ENCODE data around the gene JAM3. TPM values are rescaled to one million over a fixed set of nuclear protein-coding genes. Genes with fewer than 3 reads are reported as not detected.

Gene JAM3
- total and polyA plus RNA-seq, 2 of the 8 experiments (the other 6 are each of a cell fraction or from before 2014, with no cell fraction given) = 19.6 to 42.8 TPM

DNA sequence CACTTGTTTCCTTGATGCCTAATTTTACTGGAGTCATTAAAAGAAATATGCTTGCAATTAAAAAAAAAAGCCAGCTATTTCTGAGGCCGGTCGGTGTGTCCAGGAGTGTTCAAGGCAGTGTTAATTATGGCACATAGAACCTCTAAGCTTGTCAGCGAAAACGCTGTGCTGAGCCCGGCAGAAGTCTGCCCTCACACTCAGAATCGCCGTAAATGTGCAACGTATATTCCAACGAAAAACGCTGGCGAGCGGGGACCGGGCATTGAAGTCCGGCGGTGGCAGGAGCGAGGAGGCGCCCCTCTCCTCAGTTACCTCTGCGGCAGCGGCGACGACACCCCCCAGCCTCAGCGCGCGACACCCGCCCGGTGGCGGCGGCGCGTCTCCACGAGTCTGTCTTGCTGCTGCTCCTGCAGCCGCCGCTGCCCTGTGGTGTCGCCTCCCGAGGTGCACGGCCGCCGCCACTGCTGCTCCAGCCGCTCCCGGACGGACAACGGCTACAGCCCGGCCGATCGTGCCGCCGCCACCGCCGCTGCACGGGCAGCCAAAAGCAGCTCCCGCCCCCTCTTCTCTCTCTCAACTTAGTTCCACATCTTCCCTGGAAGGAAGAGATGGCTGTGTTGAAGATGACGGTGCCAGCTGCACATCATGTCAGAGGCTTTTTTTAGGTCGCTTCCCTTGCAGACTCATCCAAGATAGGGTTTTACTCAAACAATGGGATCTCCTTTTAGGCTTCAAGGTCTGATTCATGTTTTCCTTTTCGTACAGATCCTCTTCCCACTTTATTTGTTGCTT is 56.0 kb downstream of the JAM3 start (continued):
- TF ChIP-seq NANOG (IDR thresholded peaks at IDR 0.05; ENCODE audit: insufficient read depth, low read depth, low read length, poor library complexity, severe bottlenecking) (no peak), CHD2 (IDR thresholded peaks at IDR 0.05; ENCODE audit: low read length) (no peak), GTF2F1 (IDR thresholded peaks at IDR 0.05; ENCODE audit: borderline replicate concordance, low read depth, low read length) (no peak), SRF (IDR thresholded peaks at IDR 0.05; ENCODE audit: low read depth, low read length) (no peak), ASH2L (IDR thresholded peaks at IDR 0.05; ENCODE audit: low read length) (peak; percentile 69), SIX5 (IDR thresholded peaks at IDR 0.05; ENCODE audit: low read depth, low read length) (no peak), NRF1 (IDR thresholded peaks at IDR 0.05; ENCODE audit: low read depth, low read length) (no peak), RNF2 (IDR thresholded peaks at IDR 0.05; ENCODE audit: borderline replicate concordance, low read depth, low read length, missing control alignments, poor library complexity, severe bottlenecking) (no peak), EP300 (IDR thresholded peaks at IDR 0.05; ENCODE audit: borderline replicate concordance in 1 of 2, low read depth in 2 of 2, low read length in 2 of 2) (no peak), KDM4A (IDR thresholded peaks at IDR 0.05; ENCODE audit: low read depth, low read length, severe bottlenecking) (peak; percentile 27), SP2 (IDR thresholded peaks at IDR 0.05; ENCODE audit: low read length) (no peak), TCF12 (IDR thresholded peaks at IDR 0.05; ENCODE audit: low read depth, low read length) (no peak), TBP (IDR thresholded peaks at IDR 0.05; ENCODE audit: low read depth, low read length) (peak; percentile 54; the same call in 1 of the 2 replicates), CBX8 (IDR thresholded peaks at IDR 0.05; ENCODE audit: borderline replicate concordance, low read depth, low read length) (no peak), TAF7 (optimal IDR thresholded peaks at IDR 0.05; ENCODE audit: borderline replicate concordance, low read depth, low read length) (no peak)
- TF ChIP-seq, protein P1, sequence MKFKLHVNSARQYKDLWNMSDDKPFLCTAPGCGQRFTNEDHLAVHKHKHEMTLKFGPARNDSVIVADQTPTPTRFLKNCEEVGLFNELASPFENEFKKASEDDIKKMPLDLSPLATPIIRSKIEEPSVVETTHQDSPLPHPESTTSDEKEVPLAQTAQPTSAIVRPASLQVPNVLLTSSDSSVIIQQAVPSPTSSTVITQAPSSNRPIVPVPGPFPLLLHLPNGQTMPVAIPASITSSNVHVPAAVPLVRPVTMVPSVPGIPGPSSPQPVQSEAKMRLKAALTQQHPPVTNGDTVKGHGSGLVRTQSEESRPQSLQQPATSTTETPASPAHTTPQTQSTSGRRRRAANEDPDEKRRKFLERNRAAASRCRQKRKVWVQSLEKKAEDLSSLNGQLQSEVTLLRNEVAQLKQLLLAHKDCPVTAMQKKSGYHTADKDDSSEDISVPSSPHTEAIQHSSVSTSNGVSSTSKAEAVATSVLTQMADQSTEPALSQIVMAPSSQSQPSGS (IDR thresholded peaks at IDR 0.05; ENCODE audit: low read length) = no peak
- TF ChIP-seq, protein P2, sequence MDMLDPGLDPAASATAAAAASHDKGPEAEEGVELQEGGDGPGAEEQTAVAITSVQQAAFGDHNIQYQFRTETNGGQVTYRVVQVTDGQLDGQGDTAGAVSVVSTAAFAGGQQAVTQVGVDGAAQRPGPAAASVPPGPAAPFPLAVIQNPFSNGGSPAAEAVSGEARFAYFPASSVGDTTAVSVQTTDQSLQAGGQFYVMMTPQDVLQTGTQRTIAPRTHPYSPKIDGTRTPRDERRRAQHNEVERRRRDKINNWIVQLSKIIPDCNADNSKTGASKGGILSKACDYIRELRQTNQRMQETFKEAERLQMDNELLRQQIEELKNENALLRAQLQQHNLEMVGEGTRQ (IDR thresholded peaks at IDR 0.05; ENCODE audit: low read length) = no peak
- TF ChIP-seq, protein P3, sequence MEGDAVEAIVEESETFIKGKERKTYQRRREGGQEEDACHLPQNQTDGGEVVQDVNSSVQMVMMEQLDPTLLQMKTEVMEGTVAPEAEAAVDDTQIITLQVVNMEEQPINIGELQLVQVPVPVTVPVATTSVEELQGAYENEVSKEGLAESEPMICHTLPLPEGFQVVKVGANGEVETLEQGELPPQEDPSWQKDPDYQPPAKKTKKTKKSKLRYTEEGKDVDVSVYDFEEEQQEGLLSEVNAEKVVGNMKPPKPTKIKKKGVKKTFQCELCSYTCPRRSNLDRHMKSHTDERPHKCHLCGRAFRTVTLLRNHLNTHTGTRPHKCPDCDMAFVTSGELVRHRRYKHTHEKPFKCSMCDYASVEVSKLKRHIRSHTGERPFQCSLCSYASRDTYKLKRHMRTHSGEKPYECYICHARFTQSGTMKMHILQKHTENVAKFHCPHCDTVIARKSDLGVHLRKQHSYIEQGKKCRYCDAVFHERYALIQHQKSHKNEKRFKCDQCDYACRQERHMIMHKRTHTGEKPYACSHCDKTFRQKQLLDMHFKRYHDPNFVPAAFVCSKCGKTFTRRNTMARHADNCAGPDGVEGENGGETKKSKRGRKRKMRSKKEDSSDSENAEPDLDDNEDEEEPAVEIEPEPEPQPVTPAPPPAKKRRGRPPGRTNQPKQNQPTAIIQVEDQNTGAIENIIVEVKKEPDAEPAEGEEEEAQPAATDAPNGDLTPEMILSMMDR (IDR thresholded peaks at IDR 0.05; ENCODE audit: control extremely low read depth in 1 of 3, insufficient read depth in 1 of 3, low read depth in 1 of 3, low read length in 3 of 3) = no peak

Data from H1 (cell line).